NCI-H460 (cell line): ENCODE results near the gene FAF2. TPM values are rescaled to one million over a fixed set of nuclear protein-coding genes. Genes with fewer than 3 reads are reported as not detected.
A peak's percentile ranks its signal among the peaks of the same experiment; 100 is the strongest.
"Not testable (repeated sequence)": the region's sequence is repeated elsewhere in the genome, so short reads cannot be mapped to it uniquely, and the experiment has no call there.

ENCODE experiments used
- DNase-seq: peaks from one replicate; pipeline ENCODE4 v3.0.0-alpha.2; 2016; ENCODE audit warnings: low read depth; ENCODE audit errors: extremely low read depth
- polyA plus RNA-seq: library from polyadenylated mRNA; depleted of rRNA; stranded (reverse); fragments of >200 nt; gene quantifications from 2 replicates; pipeline ENCODE4 v1.2.3, GENCODE V29; 2014; cell fraction: nucleus; rRNA removed
- total RNA-seq: library from RNA; depleted of rRNA; stranded (reverse); fragments of >200 nt; shearing (Covaris generic); gene quantifications from 2 replicates; pipeline ENCODE4 v1.2.3, GENCODE V29; 2014; rRNA removed

The FAF2 gene
- total RNA-seq = 60.4 and 72.4 TPM in 2 replicates
- 29.6 and 37.1 TPM in 2 replicates for polyA plus RNA-seq

DNA sequence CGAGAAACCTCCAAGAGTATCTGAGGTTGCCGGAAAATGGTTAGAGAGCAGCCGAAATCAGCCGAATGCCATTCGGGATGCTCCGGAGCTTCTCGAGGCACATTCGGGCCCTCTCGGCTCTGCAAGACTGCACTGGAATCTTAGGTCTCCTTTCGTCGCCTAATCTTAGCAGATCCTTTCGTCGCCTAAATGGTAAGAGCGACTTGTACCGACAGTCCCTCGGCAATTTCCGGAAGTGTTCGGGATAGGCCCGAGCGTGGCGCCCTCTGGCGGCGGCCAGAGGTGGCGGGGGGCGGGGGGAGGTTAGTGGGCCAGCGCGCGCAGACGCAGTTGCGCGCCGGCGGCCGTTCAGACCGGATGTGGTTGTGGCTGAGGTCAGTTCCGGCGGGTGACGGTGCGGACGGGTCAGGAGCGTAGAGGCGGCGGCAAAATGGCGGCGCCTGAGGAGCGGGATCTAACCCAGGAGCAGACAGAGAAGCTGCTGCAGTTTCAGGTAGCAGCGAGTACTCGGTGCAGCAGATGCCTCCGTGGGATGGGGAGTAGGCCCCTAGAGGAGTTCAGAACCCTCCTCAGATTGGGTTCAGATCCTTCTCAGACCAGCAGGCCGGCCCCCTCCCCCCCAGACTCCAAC, at the start of gene FAF2:
Gene FAF2, plus strand, starts transcription at position 408 of the 631 bp plus-strand sequence. Its CDS starts 23 bp downstream, at position 431.
- peak; percentile 99 for DNase-seq

GRCh38 chr5:176400382-176401156, 47.6 kb upstream of the FAF2 start:
- DNase-seq = no peak

GRCh38 chr5:176401281-176402205, 46.6 kb upstream of the FAF2 start:
- no peak for DNase-seq

DNA sequence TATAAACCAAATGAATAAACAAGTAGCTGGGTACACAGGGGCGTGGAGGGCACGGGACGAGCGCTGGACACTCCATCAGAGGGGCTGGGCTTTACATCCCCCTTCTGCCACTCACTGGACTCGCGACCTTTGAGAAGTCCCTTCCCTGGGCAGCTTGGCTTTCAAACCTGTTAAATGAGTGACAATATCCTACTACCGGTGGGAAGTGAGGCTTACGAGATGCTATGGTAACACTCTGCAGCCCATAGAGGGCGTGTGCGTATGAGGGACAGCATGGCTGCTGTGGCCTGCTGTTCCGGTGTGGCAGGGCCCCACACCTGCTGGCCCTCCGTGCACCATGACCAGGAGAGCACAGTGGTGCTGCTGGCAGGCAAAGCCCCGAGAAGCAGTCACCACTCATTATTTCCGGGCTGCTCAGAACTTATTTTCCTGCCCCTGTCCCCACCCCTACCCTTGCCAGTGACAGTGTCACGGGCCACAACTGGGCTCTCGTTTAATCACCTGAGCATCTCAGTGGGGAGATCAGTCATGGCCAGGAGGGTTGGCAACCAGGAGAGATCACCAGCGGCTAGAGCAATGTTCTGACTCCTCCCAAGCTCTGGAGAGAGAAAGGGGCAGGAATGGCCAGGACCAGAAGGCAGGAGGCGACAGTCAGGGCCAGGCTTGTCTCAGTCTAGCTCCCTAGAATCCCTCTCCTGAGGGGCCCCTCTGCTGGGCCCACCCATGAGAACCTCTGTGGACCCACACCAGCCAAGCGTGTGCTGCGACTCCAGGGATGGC, 42.3 kb upstream of the FAF2 start:
- DNase-seq = no peak

- DNase-seq = no peak
Measured at GRCh38 chr5:176406436-176407052, 41.6 kb upstream of the FAF2 start.

DNA sequence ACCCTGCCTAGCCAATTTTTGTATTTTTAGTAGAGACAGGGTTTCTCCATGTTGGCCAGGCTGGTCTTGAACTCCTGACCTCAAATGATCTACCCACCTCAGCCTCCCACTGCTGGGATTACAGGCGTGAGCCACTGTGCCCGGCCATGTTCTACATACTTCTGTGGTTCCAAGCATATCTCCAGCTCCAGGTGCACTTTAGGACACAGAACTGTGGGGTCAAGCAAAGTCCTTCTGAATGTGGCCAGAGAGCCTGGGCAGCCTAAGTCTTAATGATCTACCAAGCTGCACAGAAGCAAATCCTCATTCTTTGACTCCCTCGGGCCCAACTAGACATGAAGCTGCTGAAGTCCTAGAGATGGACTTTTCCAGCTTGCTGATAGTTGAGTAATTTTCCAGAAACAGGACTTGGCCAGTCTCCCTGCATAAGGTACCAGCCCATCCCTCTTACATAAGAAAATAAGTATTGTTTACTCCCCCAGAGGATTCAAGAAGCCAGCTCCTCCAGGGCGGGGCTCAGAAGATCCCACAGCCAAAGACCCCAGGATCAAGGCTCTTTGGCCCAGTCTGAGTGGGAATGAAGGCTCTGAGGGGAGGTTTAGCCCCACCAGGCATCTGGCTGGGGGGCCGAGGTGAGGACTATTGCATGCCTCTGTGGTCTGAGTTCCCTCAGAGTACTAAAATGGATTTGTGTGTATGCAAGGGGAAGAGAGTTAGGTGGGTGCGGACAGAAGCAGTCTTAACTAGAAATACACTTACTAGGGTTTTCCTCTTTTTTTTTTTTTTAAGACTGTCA, 40.5 kb upstream of the FAF2 start:
- DNase-seq = no peak

GRCh38 chr5:176408252-176408573, 40.0 kb upstream of the FAF2 start:
- DNase-seq = not testable (repeated sequence)

- DNase-seq = no peak
Measured at GRCh38 chr5:176408590-176408989, 39.6 kb upstream of the FAF2 start.

- DNase-seq = no peak
Measured at GRCh38 chr5:176409765-176410164, 38.4 kb upstream of the FAF2 start.

DNA sequence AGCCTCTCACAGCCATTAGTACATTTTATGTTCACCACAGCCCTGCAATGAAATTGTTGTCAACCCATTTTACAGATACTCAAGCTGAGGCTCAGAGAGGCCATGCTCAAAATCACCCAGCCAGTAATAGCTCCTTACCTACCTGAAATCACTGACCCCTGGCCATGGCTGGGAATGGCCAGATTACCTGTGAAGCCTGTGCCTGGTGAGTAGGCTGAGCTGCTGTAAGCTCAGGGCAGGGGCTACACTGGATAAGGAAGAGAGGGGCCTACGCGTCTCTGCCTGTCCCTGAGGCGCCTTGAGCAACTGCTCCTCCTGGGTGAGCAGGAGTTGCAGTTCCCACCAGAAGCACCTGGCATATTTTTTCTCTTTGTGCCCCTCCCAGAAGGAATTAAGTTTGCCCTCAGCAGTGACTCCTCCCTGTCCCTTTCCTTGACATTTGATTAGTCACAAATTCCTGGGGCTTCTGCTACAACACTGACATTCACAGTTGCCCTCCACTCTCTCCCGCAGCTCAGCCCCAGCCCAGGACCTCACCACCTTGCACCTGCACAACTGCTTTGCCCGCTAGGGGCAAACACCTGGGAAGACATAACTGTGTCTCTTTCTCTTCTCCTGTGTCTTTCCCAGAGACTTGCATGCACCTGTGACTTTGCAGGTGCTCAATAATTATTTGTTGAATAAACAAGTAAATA, 37.6 kb upstream of the FAF2 start:
- DNase-seq = no peak

- no peak for DNase-seq
Measured at GRCh38 chr5:176412517-176413254, 35.5 kb upstream of the FAF2 start.

- no peak for DNase-seq
Measured at GRCh38 chr5:176413255-176413565, 35.0 kb upstream of the FAF2 start.

DNA sequence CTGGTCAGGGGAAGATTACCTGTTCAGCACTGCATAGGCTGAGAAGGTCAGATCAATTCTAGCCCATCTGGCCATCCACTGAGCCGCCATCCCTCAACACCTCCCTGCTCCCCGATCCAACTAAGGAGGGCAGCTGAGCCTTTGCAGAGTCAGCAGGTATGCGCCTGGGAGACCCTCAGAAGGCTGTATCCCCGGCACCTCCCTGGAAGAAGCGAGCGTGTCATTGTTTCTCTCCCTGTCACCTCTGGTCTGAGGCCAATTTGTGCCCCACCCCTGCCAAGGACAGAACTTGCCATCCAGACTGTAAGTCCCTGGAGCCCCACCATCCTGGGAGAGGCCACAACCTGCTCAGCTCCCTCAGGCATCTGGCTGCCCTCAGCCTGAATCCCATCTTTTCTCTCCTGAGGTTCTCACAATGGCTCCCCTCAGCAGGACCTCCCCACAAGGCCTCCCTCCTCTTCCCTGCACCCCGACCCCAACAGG, 34.4 kb upstream of the FAF2 start:
- no peak for DNase-seq

DNA sequence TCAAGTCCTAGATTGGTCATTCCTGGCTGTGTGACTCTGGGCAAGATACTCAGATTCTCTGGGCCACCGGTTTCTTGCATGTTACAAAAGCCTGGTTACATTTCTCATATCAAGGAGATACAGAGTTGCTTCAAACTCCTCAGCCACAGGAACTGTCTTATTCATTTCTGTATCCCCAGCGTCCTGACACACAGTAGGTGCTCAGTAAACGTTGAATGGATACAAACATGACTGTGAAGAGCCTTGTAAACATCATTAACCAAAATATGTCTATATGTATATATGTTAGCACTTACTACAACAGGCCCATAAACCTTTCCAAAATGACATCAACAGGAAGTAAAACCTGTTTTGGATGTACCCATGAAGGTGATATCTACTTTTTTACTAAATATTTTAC, 33.5 kb upstream of the FAF2 start:
- DNase-seq = no peak

- no peak for DNase-seq
Measured at GRCh38 chr5:176415240-176415951, 32.8 kb upstream of the FAF2 start.

DNA sequence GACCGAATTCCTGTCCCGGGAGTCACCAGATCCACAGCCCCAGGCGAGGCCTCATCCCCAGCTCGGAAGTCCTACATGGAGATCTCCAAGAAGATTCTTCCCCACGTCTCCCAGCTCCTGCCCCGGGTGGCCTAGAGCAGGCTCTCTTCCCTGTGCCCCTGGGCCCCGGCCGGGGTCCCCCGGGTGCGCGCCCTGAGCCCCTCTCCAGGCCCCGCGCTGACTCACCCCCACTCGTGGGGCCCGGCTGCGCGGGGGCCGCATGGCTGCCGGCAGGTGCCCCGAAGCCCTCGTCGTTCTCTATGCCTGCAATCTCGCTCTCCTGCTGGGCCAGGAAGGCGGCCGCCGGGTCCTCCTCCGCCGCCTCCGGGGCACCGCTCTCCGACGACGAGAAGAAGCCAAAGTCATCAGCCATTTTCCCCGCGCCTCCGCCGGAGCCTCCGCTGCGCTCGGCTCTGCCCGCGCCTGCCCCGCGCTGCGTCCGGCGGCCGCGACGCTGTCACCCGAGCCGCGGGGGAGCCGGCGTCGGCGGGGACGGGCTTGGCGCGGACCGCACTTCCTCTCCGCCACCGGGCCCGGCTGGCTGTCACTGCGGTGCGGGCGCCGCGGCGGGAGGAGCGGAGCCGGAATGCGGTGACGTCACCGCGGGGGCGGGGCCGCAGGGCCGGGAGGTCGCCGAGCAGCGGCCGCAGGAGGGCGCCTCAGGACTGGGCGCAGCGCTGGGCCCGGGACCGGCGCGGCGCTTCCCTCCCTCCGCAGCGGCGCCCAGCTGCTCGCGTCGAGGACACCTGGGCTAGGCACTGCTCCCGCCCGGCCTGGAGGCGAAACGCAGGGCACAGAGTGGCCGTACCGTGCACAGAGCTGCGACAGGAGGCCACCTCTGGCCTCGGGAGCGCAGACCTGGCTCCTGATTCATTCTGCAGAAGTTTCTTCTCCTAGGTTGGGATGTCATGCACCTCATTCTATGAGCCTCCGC, 31.9 kb upstream of the FAF2 start, which contains the start of gene CLTB:
Gene CLTB, minus strand, starts transcription at position 588 of the 973 bp plus-strand sequence. Its CDS starts 176 bp downstream, at position 412.
- DNase-seq = peak; percentile 77
